B cell (primary cell): ENCODE measurements around the gene POLR1D. TPM values are rescaled to one million over a fixed set of nuclear protein-coding genes. Genes with fewer than 3 reads are reported as not detected.

Source experiments
- ATAC-seq: fragments of 200-7000 bp; cut with Tn5 transposase; one replicate; pipeline ENCODE4 v1.10.0; 2021; ENCODE audit warnings: low read depth, mild to moderate bottlenecking, moderate number of reproducible peaks, moderate library complexity
- CTCF ChIA-PET: fragments of 350-600 bp; sonication (Branson Sonifier 250); formaldehyde crosslinking; loops from one replicate; lab custom pipeline; 2021; ENCODE audit warnings: antibody characterized with exemption, inconsistent platforms; lab: Charles Lee
- POLR2A ChIA-PET: fragments of 350-600 bp; sonication (Branson Sonifier 250); formaldehyde crosslinking; loops from one replicate; lab custom pipeline; 2021; ENCODE audit warnings: antibody characterized with exemption; lab: Charles Lee
- DNase-seq: peaks from one replicate; pipeline ENCODE4 v3.0.0; 2013
- H2AFZ ChIP-seq: 2 replicates; pipeline ENCODE4 v1.6.1; 2012; ENCODE audit warnings: mild to moderate bottlenecking, low read depth, low read length; ENCODE audit not compliant: insufficient read depth, poor library complexity, severe bottlenecking
- H3K27ac ChIP-seq, 2 donors: 1 replicate in 1 of 2; 2 replicates in 1 of 2; pipeline ENCODE4 v1.5.1; 2012 to 2013; ENCODE audit warnings: low read length in 2 of 2, mild to moderate bottlenecking in 2 of 2, moderate library complexity in 1 of 2
- H3K27me3 ChIP-seq, 4 experiments: fragments of 200-600 bp in 1 of 4; sonication (generic) in 1 of 4; replicated peaks in 1 of 4; 1 replicate in 2 of 4; 2 replicates in 2 of 4; pipeline versions ENCODE4 v1.6.1 to v1.7.0; 2013 to 2016; ENCODE audit warnings: low read length in 3 of 4, mild to moderate bottlenecking in 2 of 4, mixed read lengths in 1 of 4, moderate library complexity in 1 of 4; ENCODE audit not compliant: insufficient read depth in 4 of 4, control insufficient read depth in 3 of 4; ENCODE audit errors: control extremely low read depth in 1 of 4
- H3K36me3 ChIP-seq, 2 experiments: replicated peaks in 1 of 2; 1 replicate in 1 of 2; 2 replicates in 1 of 2; pipeline versions ENCODE4 v1.6.1 to v1.7.1; 2013; ENCODE audit warnings: low read length in 1 of 2; ENCODE audit not compliant: insufficient read depth in 2 of 2, control insufficient read depth in 1 of 2; ENCODE audit errors: control extremely low read depth in 1 of 2, extremely low read depth in 1 of 2
- H3K4me1 ChIP-seq, 2 donors: fragments of 200-600 bp in 1 of 2; sonication (generic) in 1 of 2; 1 replicate in 1 of 2; 2 replicates in 1 of 2; pipeline versions ENCODE4 v1.5.1 to v1.6.1; 2013 to 2017; ENCODE audit warnings: low read length in 2 of 2; ENCODE audit not compliant: control insufficient read depth in 2 of 2, insufficient read depth in 2 of 2
- H3K4me2 ChIP-seq: replicated peaks from 2 replicates; pipeline ENCODE3; 2012; ENCODE audit warnings: mild to moderate bottlenecking, low read depth, low read length; ENCODE audit not compliant: poor library complexity, severe bottlenecking
- H3K4me3 ChIP-seq, 5 experiments: fragments of 200-600 bp in 1 of 5; sonication (generic) in 1 of 5; 1 replicate in 3 of 5; 2 replicates in 2 of 5; pipeline versions ENCODE4 v1.5.1 to v1.7.0; 2011 to 2016; ENCODE audit warnings: low read length in 4 of 5, mild to moderate bottlenecking in 4 of 5, low read depth in 2 of 5, control low read depth in 1 of 5, moderate library complexity in 1 of 5; ENCODE audit not compliant: insufficient read depth in 1 of 5; ENCODE audit errors: control extremely low read depth in 1 of 5, extremely low read depth in 1 of 5
- H3K79me2 ChIP-seq: fragments of 200-600 bp; sonication (generic); one replicate; pipeline ENCODE4 v1.6.0; 2016; ENCODE audit warnings: low read length; ENCODE audit not compliant: control insufficient read depth, insufficient read depth
- H3K9ac ChIP-seq: fragments of 200-600 bp; sonication (generic); 2 replicates; pipeline ENCODE4 v1.6.1; 2017; ENCODE audit warnings: mild to moderate bottlenecking, low read length, moderate library complexity
- H3K9me3 ChIP-seq, 3 donors: one replicate each; pipeline versions ENCODE4 v1.6.1 to v1.7.1; 2013; ENCODE audit warnings: low read length in 2 of 3; ENCODE audit not compliant: control insufficient read depth in 2 of 3, insufficient read depth in 1 of 3; ENCODE audit errors: control extremely low read depth in 1 of 3
- H4K20me1 ChIP-seq: 2 replicates; pipeline ENCODE4 v1.6.0; 2012; ENCODE audit warnings: mild to moderate bottlenecking, low read length; ENCODE audit not compliant: insufficient read depth, control insufficient read depth, poor library complexity, severe bottlenecking
- H3K27ac Mint-ChIP-seq: one replicate; pipeline ENCODE4 v1.8.0; 2021; ENCODE audit warnings: mixed read lengths
- H3K27me3 Mint-ChIP-seq: one replicate; pipeline ENCODE4 v1.8.0; 2021; ENCODE audit warnings: mixed read lengths
- H3K4me1 Mint-ChIP-seq: one replicate; pipeline ENCODE4 v1.8.0; 2021; ENCODE audit warnings: mixed read lengths
- H3K4me3 Mint-ChIP-seq: one replicate; pipeline ENCODE4 v1.8.0; 2021; ENCODE audit warnings: mixed read lengths
- H3K9me3 Mint-ChIP-seq: one replicate; pipeline ENCODE4 v1.8.0; 2022; ENCODE audit warnings: mixed read lengths; ENCODE audit not compliant: insufficient read depth
- CTCF ChIP-seq: fragments of 200-600 bp; IDR thresholded peaks from one replicate; pipeline ENCODE4 v1.8.0; 2022; ENCODE audit warnings: antibody characterized with exemption, mild to moderate bottlenecking
- EZH2 ChIP-seq: IDR thresholded peaks from 2 replicates; pipeline ENCODE4 v1.6.1; 2012; ENCODE audit warnings: borderline replicate concordance, low read depth, mild to moderate bottlenecking, moderate library complexity, low read length; ENCODE audit not compliant: insufficient read depth, poor library complexity, severe bottlenecking
- WGBS: methylation state at CpG from one replicate; pipeline ENCODE4 v1.1.5; 2013; ENCODE audit warnings: missing lambda C conversion rate; ENCODE audit not compliant: insufficient coverage; 5-methylcytosine and 5-hydroxymethylcytosine counted together
- intact Hi-C: fragments of 100-400 bp; cut with micrococcal nuclease; formaldehyde crosslinking; loops from one replicate; pipeline ENCODE4 v1.10.0; 2022
- polyA plus RNA-seq: library from polyadenylated mRNA; depleted of rRNA; stranded (reverse); fragments of >200 nt; gene quantifications from 2 replicates; pipeline ENCODE4 v1.2.3, GENCODE V29; 2012
- total RNA-seq, 2 donors: library from RNA; stranded (reverse); fragments of 120-200 nt in 1 of 2; gene quantifications; 1 replicate in 1 of 2; 2 replicates in 1 of 2; pipeline versions ENCODE4 v1.2.3 to v1.2.4, GENCODE V29; 2013 to 2022

POLR1D gene
- total and polyA plus RNA-seq, 2 donors (not counting 1 experiment from before 2014, with no cell fraction given): 130 to 144 TPM

DNA sequence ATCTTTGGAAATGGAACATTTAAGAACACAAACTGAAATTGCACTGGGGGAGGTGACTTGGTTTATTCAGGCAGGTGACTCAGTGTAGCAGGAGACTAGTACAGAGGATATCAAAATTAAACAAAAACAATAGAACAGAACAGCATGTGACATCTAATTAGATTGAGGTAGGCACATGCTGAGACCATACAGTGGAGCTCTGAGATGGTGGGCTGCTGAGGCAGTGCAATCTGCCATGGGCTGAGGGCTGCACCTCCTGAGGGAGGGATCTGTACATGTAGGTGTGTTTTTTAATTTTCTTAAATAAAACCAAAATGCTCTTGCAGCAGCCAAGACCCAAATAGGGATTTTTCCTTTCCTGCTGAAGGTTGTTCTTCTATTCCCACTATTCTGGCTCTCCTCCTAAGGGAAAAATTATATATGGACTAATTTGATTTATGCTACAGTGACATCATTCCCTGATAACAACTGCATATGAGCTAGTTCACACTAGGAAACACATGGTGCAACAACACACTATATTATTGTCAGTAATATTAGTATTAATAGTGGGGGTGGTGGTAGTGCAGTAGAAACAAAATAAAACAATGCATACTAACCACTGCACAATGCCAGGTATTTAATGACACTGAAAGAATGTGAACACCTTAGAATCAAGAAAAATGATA is 49.3 kb upstream of the POLR1D start:
- no peak for DNase-seq
- Mint-ChIP-seq H3K9me3 (no peaks in the 10 kb centered on the region), H3K27me3 (no peaks in the 10 kb centered on the region), H3K4me1 (peaks cover 11% of the 10 kb centered on the region), H3K27ac (no peak overlapping the region), H3K4me3 (no peak overlapping the region)
- Histone ChIP-seq H3K4me2 (no peak overlapping the region), H3K79me2 (peaks cover 6% of the 10 kb centered on the region), H3K9me3 (no peaks in the 10 kb centered on the region), H2AFZ (no peak overlapping the region), H3K27me3 (no peaks in the 10 kb centered on the region), H3K4me1 (no peaks in the 10 kb centered on the region), H4K20me1 (peaks cover 5% of the 10 kb centered on the region), H3K4me3 (no peak overlapping the region), H3K27ac (no peak overlapping the region), H3K9ac (no peak overlapping the region), H3K36me3 (peaks cover 7 to 19% of the 10 kb centered on the region in 2 experiments)
- CTCF ChIA-PET: interaction anchor here (1.6 kb wide), 1 partner anchor 48 kb away, joined by 5 read pairs; the partner anchor contains the start of gene LNX2
- POLR2A ChIA-PET: interaction anchor here (0.5 kb wide), 1 partner anchor 127 kb away, joined by 4 read pairs; no protein-coding TSS in a partner anchor
- ATAC-seq: no peak
- intact Hi-C loops: no loop called here
- TF ChIP-seq EZH2: no peak
- TF ChIP-seq CTCF: no peak

DNA sequence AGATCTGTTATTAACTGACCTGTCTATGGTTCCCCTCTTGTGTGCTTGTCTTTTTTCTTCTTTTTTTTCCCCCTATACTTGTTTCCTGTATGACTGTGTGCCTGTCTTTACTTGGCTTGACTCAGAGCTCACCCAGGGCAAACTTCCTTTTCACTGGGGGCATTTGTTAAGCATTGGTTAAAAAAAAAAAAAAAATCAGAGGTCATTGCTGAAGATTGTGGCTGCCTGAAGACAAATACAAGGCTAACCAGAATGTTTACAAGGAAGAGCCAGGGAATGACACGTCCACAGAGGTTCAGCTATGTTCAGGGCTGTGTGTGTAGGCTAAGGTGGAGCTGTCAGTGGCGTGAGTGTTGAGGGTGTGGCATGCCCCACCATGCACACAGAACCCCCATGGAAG is 48.4 kb upstream of the POLR1D start:
- Histone ChIP-seq H3K27me3 (no peaks in the 10 kb centered on the region), H3K9ac (no peak overlapping the region), H3K36me3 (peaks cover 7 to 12% of the 10 kb centered on the region in 2 experiments), H4K20me1 (peaks cover 5% of the 10 kb centered on the region), H3K4me3 (no peak overlapping the region), H3K4me1 (no peaks in the 10 kb centered on the region), H2AFZ (no peak overlapping the region), H3K27ac (no peak overlapping the region), H3K79me2 (peaks cover 6% of the 10 kb centered on the region), H3K9me3 (no peaks in the 10 kb centered on the region), H3K4me2 (no peak overlapping the region)
- peaks cover 11% of the 10 kb centered on the region for H3K4me1 Mint-ChIP-seq
- ChIA-PET CTCF (interaction anchor here (1.1 to 1.6 kb wide), 2 partner anchors 9 to 47 kb away, joined by 4 to 5 read pairs; partner anchors contain the start of gene LNX2), POLR2A (no interaction called here)
- no peak overlapping the region for H3K27ac Mint-ChIP-seq
- no peak for DNase-seq
- no peak overlapping the region for H3K4me3 Mint-ChIP-seq
- no CpG with 5 or more reads among the region's 2 CpGs for WGBS
- ATAC-seq: no peak
- no peaks in the 10 kb centered on the region for H3K9me3 Mint-ChIP-seq
- TF ChIP-seq EZH2 (no peak), CTCF (no peak)
- intact Hi-C loops: no loop called here
- no peaks in the 10 kb centered on the region for H3K27me3 Mint-ChIP-seq
